Activated CD4-positive, alpha-beta T cell treated with anti-CD3 and anti-CD28 coated beads, Interleukin-2, amount 50 U/mL, for 16 hours (primary cell): ENCODE data around the gene NUP85.
"Not testable (repeated sequence)": the region's sequence is repeated elsewhere in the genome, so short reads cannot be mapped to it uniquely, and the experiment has no call there.

Experiments
- DNase-seq: peaks from one replicate; pipeline ENCODE4 v3.0.0-alpha.2; 2020

The NUP85 gene, protein sequence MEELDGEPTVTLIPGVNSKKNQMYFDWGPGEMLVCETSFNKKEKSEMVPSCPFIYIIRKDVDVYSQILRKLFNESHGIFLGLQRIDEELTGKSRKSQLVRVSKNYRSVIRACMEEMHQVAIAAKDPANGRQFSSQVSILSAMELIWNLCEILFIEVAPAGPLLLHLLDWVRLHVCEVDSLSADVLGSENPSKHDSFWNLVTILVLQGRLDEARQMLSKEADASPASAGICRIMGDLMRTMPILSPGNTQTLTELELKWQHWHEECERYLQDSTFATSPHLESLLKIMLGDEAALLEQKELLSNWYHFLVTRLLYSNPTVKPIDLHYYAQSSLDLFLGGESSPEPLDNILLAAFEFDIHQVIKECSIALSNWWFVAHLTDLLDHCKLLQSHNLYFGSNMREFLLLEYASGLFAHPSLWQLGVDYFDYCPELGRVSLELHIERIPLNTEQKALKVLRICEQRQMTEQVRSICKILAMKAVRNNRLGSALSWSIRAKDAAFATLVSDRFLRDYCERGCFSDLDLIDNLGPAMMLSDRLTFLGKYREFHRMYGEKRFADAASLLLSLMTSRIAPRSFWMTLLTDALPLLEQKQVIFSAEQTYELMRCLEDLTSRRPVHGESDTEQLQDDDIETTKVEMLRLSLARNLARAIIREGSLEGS

DNA sequence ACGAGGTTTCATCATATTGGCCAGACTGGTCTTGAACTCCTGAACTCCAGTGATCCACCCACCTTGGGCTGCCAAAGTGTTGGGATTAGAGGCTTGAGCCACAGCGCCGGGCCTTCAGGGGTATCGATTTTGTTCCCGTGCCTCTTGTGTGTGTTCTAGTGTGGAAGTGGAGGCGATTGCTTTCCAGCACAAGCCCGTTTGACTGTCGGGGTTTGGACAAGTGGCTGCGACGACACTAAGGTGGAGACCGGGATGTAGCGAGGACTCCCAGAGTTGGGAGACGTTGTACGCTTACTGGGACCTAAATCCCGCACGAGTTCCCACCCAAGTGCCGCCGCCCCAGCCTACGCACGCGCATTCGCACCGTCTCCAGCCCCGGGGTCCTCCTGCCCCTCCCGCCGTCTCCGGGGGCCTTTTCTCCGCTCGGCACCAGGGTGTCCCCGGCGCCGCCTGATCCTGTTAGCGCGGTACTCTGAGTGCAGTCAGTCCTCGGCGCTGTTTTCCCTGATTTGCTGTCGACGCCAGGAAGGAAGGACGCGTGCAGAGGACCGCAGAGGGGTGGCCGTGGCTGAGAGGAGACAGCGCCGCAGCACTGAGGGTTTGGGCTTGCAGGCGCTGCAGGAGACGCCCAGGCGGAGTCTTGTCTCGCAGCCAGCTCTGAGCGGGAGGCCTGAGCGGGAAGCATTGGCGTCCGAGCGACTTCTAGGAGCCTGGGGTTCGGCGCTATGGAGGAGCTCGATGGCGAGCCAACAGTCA, at the start of gene NUP85:
NUP85 (plus strand) TSS at position 643 of the 756 bp plus-strand sequence; CDS start at position 726, 83 bp downstream.
- peak; percentile 93 for DNase-seq

DNA sequence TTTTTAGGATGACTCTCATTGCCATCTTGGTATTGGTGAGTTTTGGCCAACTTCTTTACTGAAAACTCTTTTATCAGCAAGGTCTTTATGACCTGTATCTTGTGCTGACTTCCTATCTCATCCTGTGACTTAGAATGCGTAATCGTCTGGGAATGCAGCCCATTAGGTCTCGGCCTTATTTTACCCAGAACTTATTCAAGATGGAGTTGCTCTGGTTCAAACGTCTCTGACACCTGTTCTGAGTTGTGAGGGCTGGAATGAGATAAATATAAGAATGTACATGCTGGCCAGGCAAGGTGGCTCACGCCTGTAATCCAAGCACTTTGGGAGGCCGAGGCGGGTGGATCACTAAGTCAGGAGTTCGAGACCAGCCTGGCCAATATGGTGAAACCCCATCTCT, 47.0 kb upstream of the NUP85 start:
- DNase-seq = not testable (repeated sequence)

DNA sequence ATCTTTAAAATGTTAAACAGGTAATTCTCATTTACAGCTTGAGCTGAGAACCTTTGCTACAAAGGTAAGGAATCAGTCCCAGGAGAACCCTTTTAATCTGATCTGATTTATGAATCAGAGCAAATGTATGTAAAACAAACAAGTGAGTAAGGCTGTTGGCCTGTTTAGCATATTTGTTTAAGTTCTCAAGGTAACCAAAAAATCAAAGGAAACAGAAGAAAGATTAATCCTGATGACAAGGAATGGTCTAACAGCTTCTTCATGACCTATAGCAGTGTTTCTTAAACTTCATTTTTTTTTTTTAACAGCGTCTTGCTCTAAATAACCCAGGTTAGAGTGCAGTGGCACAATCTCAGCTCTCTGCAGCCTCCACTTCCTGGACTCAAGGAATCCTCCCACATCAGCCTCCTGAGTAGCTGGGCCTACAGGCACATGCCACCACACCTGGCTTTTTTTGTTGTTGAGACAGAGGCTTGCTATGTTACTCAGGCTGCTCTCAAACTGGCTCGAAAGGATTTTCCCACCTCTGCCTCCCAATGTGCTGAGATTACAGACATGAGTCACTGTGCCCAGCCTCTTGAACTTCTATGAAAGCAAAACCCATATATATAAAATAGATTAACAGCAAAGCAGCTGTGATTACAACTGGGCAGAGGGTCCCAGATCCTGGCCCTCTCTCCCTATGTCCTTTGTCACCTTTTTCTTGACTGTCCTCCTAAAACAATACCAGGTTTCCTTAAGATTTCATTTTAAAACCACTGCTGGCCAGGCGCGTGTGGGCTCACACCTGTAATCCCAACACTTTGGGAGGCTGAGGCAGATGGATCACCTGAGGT, 46.1 kb upstream of the NUP85 start:
- DNase-seq = no peak

DNA sequence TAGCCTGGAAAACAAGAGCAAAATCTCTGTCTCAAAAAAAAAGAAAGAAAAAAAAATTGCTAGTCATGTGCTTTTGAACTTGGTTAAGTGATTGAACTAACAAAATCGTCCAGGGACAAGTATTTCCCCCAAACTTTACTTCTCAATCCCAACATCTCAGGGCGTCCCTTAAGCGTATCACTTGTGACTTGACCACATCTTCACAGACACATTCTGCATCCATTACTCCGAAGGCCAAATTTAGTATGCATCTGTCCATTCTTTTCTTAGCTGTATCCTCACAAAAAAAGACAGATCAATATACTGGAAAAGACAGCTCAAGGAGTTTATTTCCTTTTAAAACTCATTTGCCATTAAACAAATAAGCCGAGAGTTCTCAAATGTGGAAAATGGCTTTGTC, 45.3 kb upstream of the NUP85 start:
- DNase-seq = no peak

DNA sequence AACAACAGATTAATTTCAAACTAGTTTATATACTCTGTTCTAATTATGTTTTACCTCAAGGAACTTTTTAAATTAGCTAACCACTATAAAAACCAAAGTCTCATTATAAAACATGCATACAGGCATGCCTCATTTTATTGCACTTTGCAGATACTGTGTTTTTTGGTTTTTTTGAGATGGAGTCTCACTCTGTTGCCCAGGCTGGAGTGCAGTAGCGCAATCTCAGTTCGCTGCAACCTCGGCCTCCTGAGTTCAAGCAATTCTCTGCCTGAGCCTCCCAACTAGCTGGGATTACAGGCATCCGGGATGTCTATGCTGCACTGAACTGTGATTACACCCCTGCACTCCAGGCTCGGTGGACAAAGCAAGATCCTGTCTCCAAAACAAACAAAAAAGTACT, 42.4 kb upstream of the NUP85 start:
- DNase-seq = no peak

DNA sequence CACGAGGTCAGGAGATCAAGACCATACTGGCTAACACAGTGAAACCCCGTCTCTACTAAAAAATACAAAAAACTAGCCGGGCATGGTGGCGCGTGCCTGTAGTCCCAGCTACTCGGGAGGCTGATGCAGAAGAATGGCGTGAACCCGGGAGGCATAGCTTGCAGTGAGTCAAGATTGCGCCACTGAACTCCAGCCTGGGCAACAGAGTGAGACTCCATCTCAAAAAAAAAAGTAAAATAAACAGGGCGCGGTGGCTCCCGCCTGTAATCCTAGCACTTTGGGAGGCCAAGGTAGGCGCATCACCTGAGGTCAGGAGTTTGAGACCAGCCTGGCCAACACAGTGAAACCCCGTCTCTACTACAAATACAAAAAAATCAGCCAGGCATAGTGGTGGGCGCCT, 40.9 kb upstream of the NUP85 start:
- DNase-seq = not testable (repeated sequence)

DNA sequence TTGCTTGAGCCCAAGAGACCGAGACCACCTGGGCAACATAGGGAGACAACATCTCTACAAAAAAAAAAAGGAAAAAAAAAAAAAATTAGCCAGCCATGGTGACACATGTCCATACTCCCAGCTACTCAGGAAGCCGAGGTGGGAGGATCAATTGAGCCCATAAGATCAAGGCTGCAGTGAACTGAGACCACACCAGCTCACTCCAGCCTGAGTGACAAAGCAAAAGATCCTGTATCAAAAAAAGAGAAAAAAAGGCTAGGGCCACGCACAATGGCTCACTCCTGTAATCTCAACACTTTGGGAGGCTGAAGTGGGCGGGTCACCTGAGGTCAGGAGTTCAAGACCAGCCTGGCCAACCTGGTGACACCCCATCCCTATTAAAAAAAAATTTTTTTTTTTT, 36.5 kb upstream of the NUP85 start:
- no peak for DNase-seq

DNA sequence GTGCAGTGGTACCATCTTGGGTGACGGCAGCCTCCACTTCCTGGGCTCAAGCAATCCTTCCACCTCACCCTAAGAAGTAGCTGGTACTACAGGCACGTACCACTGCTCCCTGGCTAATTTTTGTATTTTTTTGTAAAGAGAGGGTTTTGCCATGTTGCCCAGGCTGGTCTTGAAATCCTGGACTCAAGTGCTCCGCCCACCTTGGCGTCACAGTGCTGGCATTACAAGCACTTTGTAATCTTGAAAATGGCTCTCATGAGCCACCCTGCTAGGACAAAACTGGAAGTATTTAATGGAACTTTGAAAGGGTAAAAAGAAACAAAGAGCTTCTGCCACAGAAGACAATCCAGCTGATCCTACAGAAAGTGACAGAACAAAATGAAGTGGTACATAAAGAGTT, 32.0 kb upstream of the NUP85 start:
- DNase-seq = no peak

DNA sequence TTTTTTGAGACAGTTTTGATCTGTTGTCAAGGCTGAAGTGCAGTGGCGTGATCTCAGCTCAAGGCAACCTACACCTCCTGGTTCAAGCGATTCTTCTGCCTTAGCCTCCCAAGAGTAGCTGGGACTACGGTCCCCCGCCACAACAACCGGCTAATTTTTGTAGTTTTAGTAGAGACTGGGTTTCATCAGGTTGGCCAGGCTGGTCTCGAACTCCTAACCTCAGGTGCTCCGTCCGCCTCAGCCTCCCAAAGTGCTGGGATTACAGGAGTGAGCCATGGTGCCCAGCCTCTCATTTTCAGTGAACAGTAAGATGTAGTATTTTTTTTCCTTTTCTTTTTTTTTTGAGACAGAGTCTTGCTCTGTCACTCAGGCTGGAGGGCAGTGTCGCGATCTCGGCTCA, 30.5 kb upstream of the NUP85 start:
- DNase-seq = no peak

DNA sequence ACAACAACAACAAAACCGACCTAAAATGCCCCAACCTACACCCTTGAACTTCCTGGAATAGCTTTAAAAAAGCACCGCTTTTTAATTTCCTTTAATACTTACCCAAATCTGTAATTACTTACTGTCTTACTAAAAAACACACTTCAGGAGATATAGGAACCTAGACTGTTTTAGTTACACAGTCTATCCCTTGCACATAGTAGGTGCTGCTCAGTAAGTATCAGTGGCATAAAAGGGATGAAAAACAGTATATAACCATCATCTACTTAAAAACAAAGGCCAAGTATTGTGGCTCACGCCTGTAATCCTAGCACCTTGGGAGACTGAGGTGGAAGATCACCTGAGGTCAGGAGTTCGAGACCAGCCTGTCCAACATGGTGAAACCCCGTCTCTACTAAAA, 28.9 kb upstream of the NUP85 start:
- DNase-seq = no peak

DNA sequence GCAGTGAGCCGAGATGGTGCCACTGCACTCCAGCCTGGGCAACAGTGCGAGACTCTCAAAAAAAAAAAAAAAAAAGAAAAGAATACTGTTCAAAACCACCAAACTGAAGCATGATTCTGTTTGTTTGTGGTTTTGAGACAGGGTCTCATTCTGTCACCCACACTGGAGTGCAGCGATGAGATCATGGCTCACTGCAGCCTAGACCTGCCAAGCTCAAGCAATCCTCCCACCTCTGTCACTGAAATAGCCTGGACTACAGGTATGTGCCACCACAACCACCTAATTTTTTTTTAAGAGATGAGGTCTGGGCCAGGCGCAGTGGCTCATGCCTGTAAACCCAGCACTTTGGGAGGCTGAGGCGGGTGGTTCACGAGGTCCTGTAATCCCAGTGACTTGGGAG, 27.0 kb upstream of the NUP85 start:
- DNase-seq = no peak

DNA sequence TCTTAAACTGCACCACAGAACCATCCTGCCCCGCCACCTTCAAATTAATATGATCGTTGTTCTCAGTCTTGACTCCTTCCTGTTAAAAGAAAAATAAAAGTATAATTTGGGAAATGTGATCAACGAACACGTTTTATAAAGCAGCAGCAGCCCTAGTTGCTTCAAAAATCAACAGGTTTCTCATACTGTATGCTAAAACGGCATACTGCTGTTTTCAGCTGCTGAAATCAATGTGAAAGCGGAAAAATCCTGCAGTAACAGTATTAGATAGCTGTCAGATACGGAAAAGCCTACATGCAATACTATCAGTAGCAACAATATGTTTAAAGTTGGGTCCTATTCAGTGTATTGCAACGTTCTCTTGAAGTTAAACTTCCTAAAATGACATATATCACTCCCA, 24.4 kb upstream of the NUP85 start:
- no peak for DNase-seq

DNA sequence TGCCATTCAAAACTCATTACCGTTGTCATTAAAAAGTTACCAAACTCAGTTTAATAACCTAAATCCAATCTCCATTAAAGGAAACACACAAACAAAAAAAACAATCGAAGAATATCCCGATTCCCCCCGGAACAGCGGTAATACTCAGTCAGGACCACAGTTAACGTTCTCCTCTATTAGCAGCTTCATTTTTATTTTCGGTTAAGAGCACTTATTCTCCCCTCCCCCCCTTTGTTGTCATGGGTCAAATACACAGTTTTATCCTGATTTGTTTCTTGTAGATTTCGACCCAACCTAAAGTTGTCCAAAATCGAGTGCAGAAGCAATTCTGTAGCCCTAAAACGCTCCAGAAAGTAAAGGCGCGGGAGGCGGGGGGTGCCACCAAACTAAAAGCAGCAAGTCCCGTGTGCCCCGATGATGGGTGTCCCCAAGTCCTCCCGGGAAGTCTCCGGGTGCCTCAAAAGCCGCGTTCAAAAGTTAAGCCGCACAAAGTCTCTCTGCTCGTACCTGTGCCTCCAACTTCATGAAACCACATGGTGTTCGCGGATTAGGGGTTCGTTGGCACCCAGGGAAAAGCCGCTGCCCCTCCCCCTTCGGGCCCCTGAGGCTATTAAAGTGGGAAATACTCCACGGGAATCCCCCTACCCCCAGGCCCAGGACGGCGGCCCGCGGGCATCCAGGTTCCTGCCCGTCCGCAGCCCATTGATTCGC, 23.7 kb upstream of the NUP85 start:
- peak; percentile 37 for DNase-seq

DNA sequence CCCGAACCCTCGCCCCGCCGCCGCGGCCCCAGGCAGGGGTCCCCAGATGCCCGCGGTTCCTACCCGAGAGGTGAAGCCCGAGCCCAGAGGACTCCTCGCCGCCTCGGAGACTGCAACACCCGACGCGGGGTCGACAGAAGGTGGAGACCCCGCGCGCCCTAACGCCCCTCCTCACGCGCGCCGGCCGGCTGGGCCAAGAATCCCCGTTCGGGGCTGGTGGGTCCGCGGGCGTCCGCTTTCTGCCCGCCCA, 23.2 kb upstream of the NUP85 start:
- no peak for DNase-seq

DNA sequence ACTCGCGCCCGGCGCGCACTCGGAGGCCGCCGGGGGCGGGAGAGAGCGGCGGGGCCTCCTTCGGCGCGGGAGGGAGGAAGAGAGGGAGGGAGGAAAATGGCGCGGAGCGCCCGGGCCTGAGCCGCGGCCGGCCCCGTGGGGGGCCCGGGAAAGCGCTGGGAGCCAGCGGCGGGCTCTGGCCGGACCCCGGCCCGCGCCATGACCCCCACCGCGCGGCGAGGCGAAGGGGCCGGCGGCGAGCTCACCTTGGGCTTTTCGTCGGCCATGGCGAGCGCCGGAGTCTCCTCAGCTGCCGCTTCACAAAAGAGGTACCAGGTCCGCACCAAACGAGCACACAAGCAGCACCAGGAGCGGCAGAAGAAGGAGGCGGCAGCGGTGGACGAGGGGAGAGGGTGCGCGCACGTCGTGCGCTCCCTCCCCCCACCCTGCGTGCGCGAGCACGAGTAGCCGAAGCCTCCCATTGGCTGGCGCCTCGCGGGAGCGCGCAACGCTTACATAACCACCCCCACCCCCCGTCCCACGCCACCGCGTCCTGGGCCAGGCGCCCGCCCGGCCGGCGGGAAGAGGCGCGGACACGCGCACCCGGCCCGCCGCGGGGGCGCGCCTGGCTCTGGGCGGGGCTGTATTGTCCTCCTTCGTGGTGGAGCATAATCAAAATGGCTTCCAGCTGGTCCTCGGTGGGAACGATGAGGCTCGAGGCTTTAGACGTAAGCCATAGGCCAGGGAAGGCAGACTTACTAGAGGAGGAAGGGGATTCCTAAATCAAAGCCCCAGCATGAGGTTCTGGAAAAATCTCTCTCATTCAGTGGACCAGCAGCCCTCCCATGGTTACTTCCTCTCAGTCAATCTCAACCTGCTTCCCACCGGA, 22.7 kb upstream of the NUP85 start, which contains the start of gene SUMO2:
SUMO2 (minus strand) TSS at position 391 of the 868 bp plus-strand sequence; CDS start at position 266, 125 bp downstream.
- DNase-seq = peak; percentile 95

DNA sequence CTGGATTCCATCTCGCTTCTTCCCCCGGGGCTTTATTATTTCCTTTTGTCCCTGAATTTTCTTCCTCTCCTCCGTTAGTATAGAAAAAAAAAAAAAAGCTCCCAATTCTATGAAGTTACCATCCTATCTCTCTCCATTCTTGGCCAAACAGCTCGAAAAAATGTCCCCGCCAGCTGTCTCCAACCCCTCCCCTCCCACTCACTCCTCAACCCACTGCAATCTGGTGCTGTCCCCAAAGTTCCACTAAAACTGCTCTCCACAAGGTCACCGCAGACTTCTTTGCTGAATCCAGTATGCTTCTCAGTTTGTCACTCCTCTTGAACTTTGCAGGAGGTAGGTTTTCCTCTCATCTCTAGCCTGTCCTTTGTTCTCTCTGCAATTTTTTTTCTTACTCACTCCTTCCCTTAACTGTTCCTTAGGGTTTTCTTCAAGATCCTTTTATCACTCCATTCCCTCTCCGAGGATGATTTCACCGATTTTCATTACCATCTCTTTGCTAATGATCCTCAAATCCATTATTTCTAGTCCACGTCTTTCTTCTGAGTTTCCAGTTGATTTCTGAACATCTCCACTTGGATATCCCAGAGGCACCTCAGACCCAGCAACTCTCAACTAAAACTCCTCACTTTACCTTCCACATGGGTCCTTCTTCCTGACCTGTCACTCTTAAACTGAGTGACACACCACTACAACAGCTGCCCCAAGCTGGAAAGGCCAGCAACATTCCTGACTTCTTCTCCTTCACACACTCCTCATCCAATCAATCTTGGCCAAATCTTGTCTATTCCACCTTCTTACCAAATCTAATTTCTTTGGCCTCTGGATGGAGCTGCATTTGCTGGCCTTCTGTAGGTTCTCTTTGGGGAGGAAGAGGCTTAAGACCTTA, 21.2 kb upstream of the NUP85 start:
- no peak for DNase-seq

DNA sequence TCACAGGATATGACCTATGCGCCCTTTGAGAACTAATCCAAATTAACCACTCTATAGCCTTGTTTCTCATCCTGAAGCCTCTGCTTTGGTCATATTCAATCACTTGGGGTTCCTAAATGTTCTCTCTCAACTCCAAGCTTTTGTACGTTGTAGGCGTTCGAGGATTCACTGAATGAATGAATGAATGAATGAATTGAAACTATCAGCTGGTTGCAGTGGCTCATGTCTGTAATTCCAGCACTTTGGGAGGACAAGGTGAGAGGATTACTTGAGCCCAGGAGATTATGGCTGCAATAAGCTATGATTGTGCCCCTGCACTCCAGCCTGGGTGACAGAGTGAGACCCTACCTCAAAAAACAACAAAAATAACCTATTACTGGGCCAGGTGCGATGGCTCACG, 16.9 kb upstream of the NUP85 start:
- DNase-seq = no peak

DNA sequence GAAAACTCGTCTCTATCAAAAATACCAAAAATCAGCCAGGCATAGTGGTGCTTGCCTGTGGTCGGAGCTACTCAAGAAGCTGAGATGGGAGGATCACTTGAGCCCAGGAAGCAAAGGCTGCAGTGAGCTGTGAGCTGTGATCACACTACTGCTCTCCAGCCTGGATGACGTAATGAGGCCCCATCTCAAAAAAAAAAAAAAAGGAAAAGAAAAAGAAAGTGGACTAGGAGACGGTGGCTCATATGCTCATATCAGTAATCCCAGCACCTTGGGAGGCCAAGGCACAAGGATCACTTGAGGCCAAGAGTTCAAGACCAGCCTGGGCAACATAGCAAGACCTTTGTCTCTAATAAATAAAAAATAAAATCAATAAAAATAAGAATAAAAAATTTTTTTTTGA, 13.9 kb upstream of the NUP85 start:
- no peak for DNase-seq

DNA sequence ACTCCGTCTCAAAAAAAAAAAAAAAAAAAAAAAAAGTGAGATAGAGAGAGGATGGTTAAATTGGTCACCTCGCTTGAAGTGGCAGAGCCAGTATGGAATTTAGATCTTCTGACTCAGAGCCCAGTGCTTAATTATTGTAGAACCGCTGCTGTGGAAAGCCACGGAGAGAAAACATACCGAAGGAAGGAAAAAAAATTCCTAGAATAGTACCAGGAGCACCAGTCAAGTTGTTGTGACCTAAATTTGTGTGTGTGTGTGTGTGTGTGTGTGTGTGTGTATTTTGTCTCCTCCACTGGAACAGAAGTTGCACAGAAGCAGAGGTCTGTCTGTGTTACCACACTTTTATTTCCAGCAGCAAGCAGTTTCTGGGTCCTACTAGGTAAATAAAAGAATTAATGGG, 10.6 kb upstream of the NUP85 start:
- no peak for DNase-seq

DNA sequence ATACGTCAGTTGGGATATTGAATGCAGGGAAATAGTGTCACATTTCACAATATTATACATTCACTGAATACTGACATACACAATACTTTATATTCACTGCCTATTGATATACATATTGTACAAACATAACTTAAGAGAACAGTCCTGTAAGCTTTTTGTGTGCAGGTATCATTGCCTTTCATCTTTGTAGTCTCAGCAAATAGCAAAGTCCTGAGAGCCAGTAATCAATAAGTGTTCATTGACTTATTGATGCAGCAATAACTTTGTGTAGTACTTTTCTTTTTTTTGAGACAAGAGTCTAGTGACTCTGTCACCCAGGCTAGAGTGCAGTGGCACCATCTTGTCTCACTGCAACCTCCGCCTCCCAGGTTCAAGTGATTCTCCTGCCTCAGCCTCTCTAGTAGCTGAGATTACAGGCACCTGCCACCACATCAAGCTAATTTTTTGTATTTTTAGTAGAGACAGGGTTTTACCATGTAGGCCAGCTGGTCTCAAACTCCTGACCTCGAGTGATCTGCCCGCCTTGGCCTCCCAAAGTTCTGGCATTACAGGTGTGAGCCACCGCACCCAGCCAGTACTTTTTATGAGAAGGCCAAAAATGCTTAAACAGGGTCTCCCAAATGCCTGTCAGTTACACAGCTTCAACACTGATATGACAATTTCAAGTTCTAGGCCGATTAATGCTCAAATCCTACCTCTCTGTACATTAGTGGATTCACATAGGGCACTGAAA, 5.4 kb upstream of the NUP85 start:
- DNase-seq = no peak
